HG03521 (cell line): ENCODE results near the gene KLF17.

Experiments
- ATAC-seq: cut with Tn5 transposase; IDR thresholded peaks from one replicate; pipeline ENCODE4 v1.9.1; 2021; ENCODE audit warnings: mild to moderate bottlenecking, moderate library complexity; ENCODE audit not compliant: unreplicated experiment

KLF17 gene

DNA sequence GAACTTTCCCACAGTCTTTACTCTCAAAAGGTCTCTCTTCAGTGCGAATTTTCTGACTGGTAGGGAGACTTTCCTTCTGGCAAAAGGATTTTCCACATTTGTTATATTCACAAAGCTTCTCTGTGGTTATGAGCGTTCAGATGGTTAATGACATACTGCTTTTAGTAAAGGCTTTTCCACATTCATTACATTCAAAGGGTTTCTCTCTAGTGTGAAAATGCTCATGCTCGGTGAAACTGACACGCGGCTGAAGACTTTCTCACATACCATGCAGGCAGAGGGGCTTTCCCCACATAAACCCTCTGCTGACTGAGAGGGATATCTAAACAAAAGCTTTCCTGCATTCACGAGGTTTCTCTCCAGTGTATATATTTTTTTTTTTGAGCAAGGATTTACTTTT, 32.7 kb downstream of the KLF17 start:
- no peak for ATAC-seq

DNA sequence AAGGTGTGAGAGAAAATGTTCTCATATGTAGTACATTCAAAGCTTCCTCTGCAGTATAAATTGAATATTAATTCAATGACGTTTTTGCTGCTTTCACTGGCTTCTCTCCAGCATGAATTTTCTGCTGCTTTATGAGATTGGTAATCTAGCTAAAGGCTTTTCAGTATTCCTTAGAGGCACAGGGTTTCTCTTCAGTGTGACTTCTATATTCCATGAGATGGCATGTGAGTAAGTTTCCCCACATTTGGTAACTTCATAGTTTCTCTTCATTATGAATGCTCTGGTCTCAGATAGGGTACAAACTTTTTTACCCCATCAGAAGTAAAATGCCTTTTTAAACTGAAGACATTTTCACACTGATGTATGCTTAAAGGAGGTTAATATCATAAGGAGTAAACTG, 33.2 kb downstream of the KLF17 start:
- ATAC-seq = no peak

DNA sequence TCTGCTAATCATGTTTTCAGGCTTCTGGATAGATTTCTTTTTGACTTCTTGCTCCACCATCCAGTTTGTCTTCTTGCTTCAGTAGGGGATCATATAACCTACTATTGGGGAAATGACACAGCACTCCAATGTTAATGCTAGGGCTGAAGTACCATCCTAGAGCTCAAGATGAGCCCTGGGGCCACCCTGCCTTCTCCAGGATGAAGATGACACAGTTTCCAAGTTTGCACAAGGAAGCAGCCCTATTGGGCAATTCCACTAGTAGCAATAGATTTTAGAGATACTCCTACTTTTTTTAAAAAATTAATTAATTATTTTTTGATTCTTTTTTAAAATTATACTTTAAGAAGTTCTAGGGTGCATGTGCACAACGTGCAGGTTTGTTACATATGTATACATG, 34.1 kb downstream of the KLF17 start:
- ATAC-seq = no peak

DNA sequence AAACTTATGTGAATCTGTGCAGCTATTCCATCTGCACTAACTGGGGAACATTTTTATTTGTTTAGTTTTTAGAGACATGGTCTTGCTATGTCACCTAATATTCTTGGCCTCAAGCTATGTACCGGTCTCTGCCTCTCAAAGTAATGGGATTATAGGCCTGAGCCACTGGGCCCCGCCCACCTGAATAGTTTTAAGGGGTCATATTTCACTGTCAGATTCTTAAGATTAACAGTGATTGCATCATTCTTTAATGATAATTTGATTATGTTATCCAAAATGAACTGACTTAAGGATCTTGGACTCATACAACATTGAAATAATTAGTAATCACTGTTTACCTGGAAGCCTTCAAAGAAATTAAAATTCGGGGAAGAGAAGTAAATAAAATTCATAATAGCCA, 35.4 kb downstream of the KLF17 start:
- no peak for ATAC-seq

DNA sequence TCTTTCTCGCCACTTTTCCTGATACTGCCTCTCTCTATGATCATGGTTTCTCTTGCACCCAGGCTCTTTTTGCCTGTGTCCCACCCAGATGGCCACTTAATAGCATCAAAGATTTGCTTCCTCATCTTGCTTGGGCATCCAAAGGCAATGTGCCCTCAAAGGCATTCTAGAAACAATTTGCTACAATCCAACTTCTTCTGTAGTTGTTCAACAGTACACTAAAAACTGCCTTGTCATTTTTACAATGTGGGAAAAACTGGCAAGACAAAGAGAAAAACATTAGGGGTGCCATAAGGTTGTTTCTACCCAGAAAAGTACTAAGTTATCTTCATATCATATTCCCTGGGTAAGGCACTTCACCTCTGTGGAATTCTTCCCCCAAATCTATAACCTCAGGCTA, 39.3 kb downstream of the KLF17 start:
- ATAC-seq = no peak

DNA sequence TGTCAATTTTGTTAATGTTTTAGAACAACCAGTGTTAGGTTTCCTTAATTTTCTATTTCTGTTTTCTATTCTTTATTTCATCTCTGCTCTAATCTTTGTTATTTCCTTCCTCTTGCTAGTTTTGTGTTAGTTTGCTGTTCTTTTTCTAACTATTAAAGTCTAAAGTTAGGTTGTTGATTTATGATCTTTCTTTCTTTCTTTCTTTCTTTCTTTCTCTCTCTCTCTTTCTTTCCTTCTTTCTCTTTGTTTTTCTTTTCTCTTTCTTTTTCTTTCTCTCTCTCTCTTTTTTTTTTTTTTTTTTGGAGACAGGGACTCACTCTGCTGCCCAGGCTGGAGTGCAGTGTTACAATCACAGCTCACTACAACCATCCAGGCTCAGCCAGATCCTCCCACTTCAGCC, 40.2 kb downstream of the KLF17 start:
- no peak for ATAC-seq

DNA sequence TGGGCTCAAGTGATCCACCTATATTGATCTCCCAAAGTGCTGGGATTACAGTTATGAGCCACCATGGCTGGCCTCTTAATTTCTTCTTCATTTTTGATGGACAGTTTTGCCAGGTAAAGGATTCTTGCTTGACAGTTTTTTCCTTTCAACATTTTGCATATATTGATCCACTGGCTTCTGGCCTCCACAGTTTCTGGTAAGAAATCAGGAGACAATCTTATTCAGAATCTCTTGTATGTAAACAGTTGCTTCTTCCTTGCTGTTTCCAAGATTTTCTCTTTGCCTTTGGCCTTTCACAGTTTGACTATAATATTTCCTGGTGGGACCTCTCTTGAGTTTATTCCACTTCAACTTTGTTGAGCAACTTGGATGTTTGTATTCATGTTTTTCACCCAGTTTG, 42.9 kb downstream of the KLF17 start:
- no peak for ATAC-seq

DNA sequence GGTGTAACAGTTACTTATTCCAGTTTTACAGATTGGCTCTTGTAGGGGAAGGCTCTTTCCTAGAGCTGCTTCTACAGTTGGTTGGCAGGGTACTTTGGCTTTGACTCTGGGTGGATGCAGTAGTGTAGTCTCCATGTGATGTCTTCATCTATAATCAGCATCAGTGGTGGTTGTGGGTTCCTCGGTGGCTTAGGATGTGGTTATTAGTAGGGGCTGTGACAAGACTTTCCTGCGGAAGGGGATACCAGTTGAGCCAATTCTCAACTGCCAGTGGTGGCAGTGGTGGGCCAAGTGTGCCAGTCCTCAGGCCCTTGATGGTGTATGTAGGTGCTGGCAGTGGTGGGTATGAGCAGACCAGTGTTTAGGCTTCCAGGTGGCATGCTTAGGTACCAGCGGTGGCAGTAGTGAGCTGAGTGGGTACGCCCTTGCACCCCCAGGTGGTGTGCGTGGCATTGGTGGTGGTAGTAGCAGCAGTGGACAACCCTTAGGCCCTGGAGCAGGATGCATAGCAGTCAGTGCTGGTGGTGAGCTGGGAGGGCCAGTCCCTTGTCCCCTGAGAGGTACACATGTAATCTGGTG, 50.0 kb downstream of the KLF17 start:
- no peak for ATAC-seq

DNA sequence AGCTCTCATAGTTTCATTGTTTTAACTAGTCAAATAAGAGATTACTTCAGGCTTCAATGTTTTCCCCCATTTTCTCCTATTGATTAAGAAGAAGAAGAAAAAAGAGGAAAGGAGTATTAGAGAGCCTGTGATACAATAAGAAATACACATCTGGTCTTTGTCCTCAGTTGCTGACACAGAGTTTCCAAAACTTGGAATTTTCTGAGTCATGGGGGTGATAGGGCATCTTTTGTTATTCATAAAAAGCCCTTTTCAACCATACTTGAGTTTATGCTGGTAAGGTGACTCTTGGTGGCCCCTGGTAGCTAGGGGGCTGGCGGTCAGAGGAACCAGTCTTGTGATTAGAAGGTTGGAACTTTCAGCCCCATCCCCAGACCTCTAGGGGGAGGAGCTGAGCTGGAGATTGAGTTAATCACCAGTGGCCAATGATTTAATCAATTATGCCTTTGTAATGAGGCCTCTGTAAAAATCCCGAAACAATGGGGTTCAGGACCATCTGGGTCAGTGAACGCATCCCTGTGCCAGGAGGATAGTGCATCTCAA, 51.7 kb downstream of the KLF17 start:
- ATAC-seq = no peak

DNA sequence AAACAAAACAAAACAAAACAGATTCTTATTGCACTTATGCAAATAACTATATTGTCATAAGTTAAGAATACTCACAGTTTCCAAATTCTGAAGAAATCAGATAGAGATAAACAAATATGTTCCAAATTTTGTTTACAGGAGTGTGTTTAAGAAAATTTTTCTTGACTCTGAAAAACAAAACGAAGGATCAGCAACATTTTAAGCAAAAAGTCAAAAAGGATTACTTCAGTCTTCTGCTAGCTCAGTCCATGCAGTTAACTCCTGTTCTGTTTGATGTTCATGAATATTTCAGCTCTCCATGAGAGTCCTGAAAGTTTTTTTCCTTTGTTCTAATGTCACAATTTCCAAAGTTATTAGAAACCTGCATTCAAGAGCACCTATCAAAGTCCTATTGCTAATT, 56.0 kb downstream of the KLF17 start:
- ATAC-seq = no peak
